ENCODE results near the gene TENT4A. TPM values are rescaled to one million over a fixed set of nuclear protein-coding genes. Genes with fewer than 3 reads are reported as not detected.

The TENT4A gene
- total and polyA plus RNA-seq, 2 of the 4 experiments (the other 2 are of a cell fraction): 5.9 to 17.2 TPM

GRCh38 chr5:6746244-6746643 is 33.0 kb downstream of the TENT4A start:
- no peak for DNase-seq
- Histone ChIP-seq H4K5ac (ENCODE audit: low read depth, low read length) (no peak overlapping the region), H4K8ac (ENCODE audit: low read depth in 2 of 2, low read length in 2 of 2) (no peak overlapping the region), H2AK9ac (replicated peaks; ENCODE audit: low read depth, low read length, poor library complexity) (no peak overlapping the region), H2BK20ac (ENCODE audit: low read depth, low read length) (no peak overlapping the region), H3K23ac (ENCODE audit: low read depth, low read length) (no peak overlapping the region), H3K4ac (ENCODE audit: low read depth, low read length) (no peak overlapping the region), H3K9me1 (ENCODE audit: insufficient read depth, low read length) (peaks cover 4% of the 10 kb centered on the region), H3K27ac (ENCODE audit: insufficient read depth, low read length) (no peak overlapping the region), H3K56ac (ENCODE audit: extremely low read depth, insufficient read depth, low read length) (no peak overlapping the region), H3K9ac (ENCODE audit: low read depth, low read length) (no peak overlapping the region), H4K20me1 (ENCODE audit: insufficient read depth, low read length) (peaks cover 53% of the 10 kb centered on the region), H2BK120ac (ENCODE audit: low read depth, low read length) (no peak overlapping the region), H2BK15ac (ENCODE audit: low read depth, low read length) (no peak overlapping the region), H3K36me3 (ENCODE audit: control insufficient read depth, insufficient read depth, low read length) (peaks cover 45% of the 10 kb centered on the region), H2AFZ (replicated peaks; ENCODE audit: low read length, poor library complexity) (no peak overlapping the region), H3K18ac (ENCODE audit: low read depth, low read length) (no peak overlapping the region), H4K91ac (ENCODE audit: insufficient read depth, low read depth, low read length) (no peak overlapping the region), H3K27me3 (ENCODE audit: control insufficient read depth, insufficient read depth, low read length) (no peaks in the 10 kb centered on the region), H2BK5ac (ENCODE audit: low read depth, low read length, poor library complexity, severe bottlenecking) (no peak overlapping the region), H3K14ac (replicated peaks; ENCODE audit: low read depth, low read length) (no peak overlapping the region), H3K4me3 (ENCODE audit: insufficient read depth, low read depth, low read length) (no peak overlapping the region), H2AK5ac (ENCODE audit: low read depth, low read length) (no peak overlapping the region), H3K79me1 (ENCODE audit: low read depth in 1 of 2, low read length in 2 of 2) (peaks cover 44 to 66% of the 10 kb centered on the region in 2 experiments), H3K9me3 (ENCODE audit: control insufficient read depth, insufficient read depth, low read length) (no peaks in the 10 kb centered on the region), H3K4me2 (ENCODE audit: low read depth, low read length) (no peak overlapping the region), H3K4me1 (ENCODE audit: control insufficient read depth, insufficient read depth, low read length) (peaks cover 2% of the 10 kb centered on the region)
- no peak for ATAC-seq (ENCODE audit: low read depth)
- dilution Hi-C loops (cut with HindIII; ENCODE audit: low sequenced_read_pairs, unreplicated experiment): no loop called here
- intact Hi-C loops (cut with micrococcal nuclease): loop anchor here (5.0 to 10.0 kb wide), 4 partner anchors 34 to 1254 kb away; partner anchors contain the start of genes MED10 and TENT4A
- no peak for TF ChIP-seq NFE2L2 (IDR thresholded peaks at IDR 0.05; ENCODE audit: low read depth, low read length)
- TF ChIP-seq MAFK (IDR thresholded peaks at IDR 0.05; ENCODE audit: low read depth, low read length): no peak
- TF ChIP-seq BHLHE40 (IDR thresholded peaks at IDR 0.05; ENCODE audit: low read depth, low read length): no peak
- TF ChIP-seq ELK1 (IDR thresholded peaks at IDR 0.05; ENCODE audit: borderline replicate concordance, low read depth, low read length): no peak
- TF ChIP-seq SMC3 (IDR thresholded peaks at IDR 0.05; ENCODE audit: low read depth, low read length): no peak
- no peak for TF ChIP-seq MAZ (IDR thresholded peaks at IDR 0.05; ENCODE audit: borderline replicate concordance, low read depth, low read length)
- no peak for TF ChIP-seq POLR2A (IDR thresholded peaks at IDR 0.05; ENCODE audit: low read depth, low read length)
- TF ChIP-seq FOS (IDR thresholded peaks at IDR 0.05; ENCODE audit: low read depth, low read length): no peak
- no TSS peak for BruUV-seq (replicated peaks)
- 100% methylated on average over 1 of the region's 9 CpGs; no CpG with 5 or more reads in 1 of the 2 experiments for WGBS, 2 experiments (ENCODE audit: extremely low coverage in 2 of 2, insufficient read length in 1 of 2)
- CTCF ChIA-PET: interaction anchor here (1.4 kb wide), 1 partner anchor 115 kb away, joined by 4 read pairs; no protein-coding TSS in a partner anchor
- POLR2A ChIA-PET (ENCODE audit: unreplicated experiment): no interaction called here
- in situ Hi-C loops (cut with MboI; ENCODE audit: low sequenced_read_pairs): loop anchor here (5.0 to 25.0 kb wide), 2 partner anchors 114 to 1259 kb away; partner anchors contain the start of genes NSUN2 and SRD5A1
